Activated naive CD8-positive, alpha-beta T cell (primary cell): Measurements from ENCODE around the gene KLHL26.

Source experiments
- H3K27ac Mint-ChIP-seq: one replicate; pipeline ENCODE4 v1.8.0; 2021; ENCODE audit warnings: mixed read lengths
- H3K27me3 Mint-ChIP-seq: one replicate; pipeline ENCODE4 v1.8.0; 2021; ENCODE audit warnings: mixed read lengths
- H3K36me3 Mint-ChIP-seq: one replicate; pipeline ENCODE4 v1.8.0; 2021; ENCODE audit warnings: mixed read lengths
- H3K4me1 Mint-ChIP-seq: one replicate; pipeline ENCODE4 v1.8.0; 2021; ENCODE audit warnings: low read depth, mixed read lengths
- H3K4me3 Mint-ChIP-seq: one replicate; pipeline ENCODE4 v1.8.0; 2021; ENCODE audit warnings: mild to moderate bottlenecking, mixed read lengths
- H3K9me3 Mint-ChIP-seq: one replicate; pipeline ENCODE4 v1.8.0; 2021; ENCODE audit warnings: low read depth, mixed read lengths

Gene KLHL26

DNA sequence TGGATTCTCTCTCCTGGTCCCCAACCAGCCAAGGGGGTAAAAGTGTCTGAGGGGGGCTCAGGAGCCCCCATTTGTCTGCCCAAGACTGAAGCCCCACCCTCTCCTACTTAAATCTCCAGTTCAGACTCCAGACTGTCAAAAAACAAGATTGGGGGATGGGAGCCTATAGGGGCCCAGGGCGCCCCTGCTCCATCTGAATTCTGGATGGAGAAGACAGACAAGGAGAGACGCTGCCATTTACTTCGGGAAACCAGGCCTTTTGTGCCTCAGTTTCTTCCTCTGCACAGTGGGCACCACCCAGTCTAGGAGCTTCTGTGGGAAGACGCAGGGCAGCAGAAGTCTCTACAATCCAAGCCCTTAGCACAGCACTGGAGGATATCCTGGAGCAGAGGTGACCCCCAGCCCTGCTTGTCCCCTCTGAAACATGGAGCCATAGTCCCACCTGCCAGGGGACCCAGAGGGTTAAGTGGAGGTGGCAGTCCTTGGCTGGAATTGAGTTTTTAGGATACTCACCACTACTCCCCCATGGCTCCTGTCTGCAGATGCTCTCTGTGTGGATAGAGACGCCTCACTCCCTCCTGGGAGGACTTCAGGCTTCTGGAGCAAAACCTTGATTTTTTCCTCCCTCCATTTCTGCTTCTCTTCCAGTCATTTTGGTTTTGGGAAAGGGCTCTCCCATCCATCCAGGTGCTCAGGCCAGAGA lies 28.6 kb upstream of the KLHL26 start:
- no peaks in the 10 kb centered on the region for H3K36me3 Mint-ChIP-seq
- H3K4me1 Mint-ChIP-seq: peaks cover 26% of the 10 kb centered on the region
- H3K4me3 Mint-ChIP-seq: peak overlapping the region; percentile 51
- peaks cover 24% of the 10 kb centered on the region for H3K27me3 Mint-ChIP-seq
- H3K9me3 Mint-ChIP-seq: no peaks in the 10 kb centered on the region
- no peak overlapping the region for H3K27ac Mint-ChIP-seq

GRCh38 chr19:18608805-18609716 lies 27.8 kb upstream of the KLHL26 start:
- no peak overlapping the region for H3K27ac Mint-ChIP-seq
- no peaks in the 10 kb centered on the region for H3K9me3 Mint-ChIP-seq
- H3K36me3 Mint-ChIP-seq: no peaks in the 10 kb centered on the region
- H3K27me3 Mint-ChIP-seq: peaks cover 26% of the 10 kb centered on the region
- peak overlapping the region; percentile 51 for H3K4me3 Mint-ChIP-seq
- peaks cover 28% of the 10 kb centered on the region for H3K4me1 Mint-ChIP-seq

- Mint-ChIP-seq H3K27me3 (peaks cover 29% of the 10 kb centered on the region), H3K36me3 (no peaks in the 10 kb centered on the region), H3K4me1 (peaks cover 31% of the 10 kb centered on the region), H3K4me3 (no peak overlapping the region), H3K27ac (no peak overlapping the region), H3K9me3 (no peaks in the 10 kb centered on the region)
Observed at GRCh38 chr19:18609717-18610051, 27.1 kb upstream of the KLHL26 start.

GRCh38 chr19:18610245-18610555 lies 26.6 kb upstream of the KLHL26 start:
- no peaks in the 10 kb centered on the region for H3K9me3 Mint-ChIP-seq
- H3K27me3 Mint-ChIP-seq: peaks cover 31% of the 10 kb centered on the region
- no peak overlapping the region for H3K4me3 Mint-ChIP-seq

GRCh38 chr19:18610556-18611326 lies 26.1 kb upstream of the KLHL26 start:
- Mint-ChIP-seq H3K4me1 (peaks cover 27% of the 10 kb centered on the region), H3K9me3 (no peaks in the 10 kb centered on the region), H3K27ac (no peak overlapping the region), H3K36me3 (no peaks in the 10 kb centered on the region), H3K4me3 (peak overlapping the region; percentile 79), H3K27me3 (peaks cover 29% of the 10 kb centered on the region)

More at GRCh38 chr19:18610245-18610555, 26.6 kb upstream of the KLHL26 start:
- H3K4me1 Mint-ChIP-seq: peaks cover 31% of the 10 kb centered on the region
- H3K36me3 Mint-ChIP-seq: no peaks in the 10 kb centered on the region
- no peak overlapping the region for H3K27ac Mint-ChIP-seq

DNA sequence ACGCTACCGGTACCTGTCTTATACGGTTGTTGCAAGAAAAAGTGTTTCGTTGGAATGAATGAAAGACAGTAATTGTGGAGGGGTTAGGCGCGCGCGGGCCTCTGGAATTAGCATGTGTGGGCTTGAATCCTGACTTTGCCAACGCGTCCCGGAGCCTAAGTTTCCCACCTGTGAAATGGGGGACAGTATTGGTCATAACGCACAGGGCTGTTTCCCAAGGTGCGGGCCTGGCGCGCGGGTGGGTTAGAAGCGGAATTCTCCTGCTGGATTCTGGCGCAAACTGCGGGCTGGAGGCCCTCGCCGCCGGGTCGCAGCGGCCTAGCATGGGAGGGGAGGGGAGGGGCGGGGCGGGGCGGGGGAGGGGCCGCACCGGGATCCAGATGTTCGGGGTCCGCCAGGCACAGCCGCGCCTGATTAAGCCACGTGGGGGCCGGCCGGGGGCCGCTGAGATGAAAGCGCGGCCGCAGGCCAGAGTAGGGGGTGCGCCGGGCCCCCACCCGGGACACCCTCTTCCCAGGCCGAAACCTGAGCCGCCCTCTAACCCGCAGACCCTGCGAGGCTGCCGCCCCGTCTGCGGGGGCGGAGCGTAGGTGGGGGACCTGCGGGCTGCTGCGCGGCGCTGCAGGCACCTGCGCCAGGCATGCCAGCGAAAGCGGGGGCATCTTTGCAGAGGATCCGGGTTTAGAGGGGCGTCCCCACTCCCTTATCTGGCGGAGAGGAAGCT lies 25.3 kb upstream of the KLHL26 start:
- no peaks in the 10 kb centered on the region for H3K36me3 Mint-ChIP-seq
- peak overlapping the region; percentile 82 for H3K4me3 Mint-ChIP-seq
- no peaks in the 10 kb centered on the region for H3K9me3 Mint-ChIP-seq

DNA sequence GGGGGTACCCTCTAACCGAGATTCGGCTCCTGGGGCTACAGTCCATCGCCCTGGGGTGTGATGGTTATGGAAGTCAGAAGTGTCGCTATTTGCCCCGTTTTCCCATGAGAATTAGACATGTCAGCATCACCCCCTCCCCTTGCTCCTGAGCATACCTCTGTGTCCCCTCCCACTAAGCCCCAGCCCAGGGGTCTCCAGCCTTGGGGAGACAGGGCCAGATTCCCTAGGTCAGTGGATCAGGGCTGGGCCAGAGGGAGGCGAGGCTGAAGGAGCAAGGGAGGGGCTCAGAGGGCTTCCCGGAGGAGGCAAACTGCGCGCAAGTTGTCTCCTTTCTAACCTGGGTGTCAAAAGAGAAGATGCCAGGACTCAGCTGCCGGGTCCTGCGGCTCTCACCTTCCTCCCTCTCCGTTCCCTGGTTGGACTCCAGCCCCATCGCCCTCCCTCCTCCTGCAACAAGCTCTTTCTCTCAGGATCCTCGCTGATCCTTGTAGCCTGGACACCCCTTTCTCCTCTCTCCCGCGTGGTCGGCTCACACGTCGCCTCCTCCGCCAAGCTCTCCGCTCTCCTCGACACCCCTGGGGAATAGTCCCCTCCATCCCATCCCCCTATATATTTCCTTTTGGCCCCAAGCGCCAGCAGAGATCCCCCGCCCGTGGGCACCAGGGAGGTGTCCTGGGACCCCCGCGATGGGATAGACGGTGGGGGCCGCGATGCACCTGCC lies 24.6 kb upstream of the KLHL26 start:
- no peak overlapping the region for H3K27ac Mint-ChIP-seq
- no peaks in the 10 kb centered on the region for H3K9me3 Mint-ChIP-seq
- H3K36me3 Mint-ChIP-seq: no peaks in the 10 kb centered on the region
- peaks cover 27% of the 10 kb centered on the region for H3K4me1 Mint-ChIP-seq
- H3K27me3 Mint-ChIP-seq: peaks cover 29% of the 10 kb centered on the region
- H3K4me3 Mint-ChIP-seq: peak overlapping the region; percentile 82

More for the DNA sequence above, 25.3 kb upstream of the KLHL26 start:
- H3K4me1 Mint-ChIP-seq: peaks cover 27% of the 10 kb centered on the region
- no peak overlapping the region for H3K27ac Mint-ChIP-seq
- H3K27me3 Mint-ChIP-seq: peaks cover 29% of the 10 kb centered on the region

DNA sequence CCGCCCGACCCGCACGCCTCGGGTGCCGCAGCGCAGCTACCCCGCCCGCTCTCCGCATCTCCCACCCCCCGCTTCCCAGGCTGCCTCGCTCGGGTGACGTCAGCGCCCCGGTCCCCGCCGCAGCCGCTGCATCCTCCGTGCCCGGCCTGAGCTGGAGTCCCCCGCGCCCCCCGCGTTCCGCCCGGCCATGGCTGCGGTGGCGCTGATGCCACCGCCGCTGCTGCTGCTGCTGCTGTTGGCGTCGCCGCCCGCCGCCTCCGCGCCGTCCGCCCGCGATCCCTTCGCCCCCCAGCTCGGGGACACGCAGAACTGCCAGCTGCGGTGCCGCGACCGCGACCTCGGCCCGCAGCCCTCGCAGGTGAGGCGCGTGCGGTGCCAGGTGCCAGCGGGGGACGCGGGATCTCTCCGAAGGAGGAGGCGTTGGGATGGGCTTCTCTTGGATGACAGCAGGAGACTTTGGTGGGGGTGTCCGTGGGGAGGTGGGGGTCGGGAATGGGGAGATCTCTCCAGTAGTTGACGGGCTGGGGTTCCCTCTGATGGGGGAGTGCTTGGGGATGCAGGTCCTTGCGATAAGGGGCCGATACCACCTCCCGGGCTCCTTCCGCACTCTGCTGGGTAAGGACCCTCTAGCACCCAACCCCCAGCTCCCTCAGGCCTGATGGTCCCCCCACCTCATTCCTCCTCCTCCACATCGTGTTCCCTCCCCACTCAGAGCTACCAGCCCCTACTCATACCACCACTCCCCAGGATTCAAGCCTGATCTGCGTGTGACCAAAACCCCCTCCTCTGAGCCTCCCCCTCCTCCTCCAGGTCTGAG lies 23.8 kb upstream of the KLHL26 start, which contains the start of gene TMEM59L:
Gene TMEM59L (plus strand): TSS at position 99 of the 817 bp plus-strand sequence. CDS start 89 bp downstream, at position 188.
- Mint-ChIP-seq H3K9me3 (no peaks in the 10 kb centered on the region), H3K36me3 (no peaks in the 10 kb centered on the region), H3K27ac (no peak within 1 kb of the TSS), H3K4me1 (peaks cover 27% of the 10 kb centered on the region), H3K27me3 (peaks cover 33% of the 10 kb centered on the region), H3K4me3 (peak within 1 kb of the TSS; percentile 82)

DNA sequence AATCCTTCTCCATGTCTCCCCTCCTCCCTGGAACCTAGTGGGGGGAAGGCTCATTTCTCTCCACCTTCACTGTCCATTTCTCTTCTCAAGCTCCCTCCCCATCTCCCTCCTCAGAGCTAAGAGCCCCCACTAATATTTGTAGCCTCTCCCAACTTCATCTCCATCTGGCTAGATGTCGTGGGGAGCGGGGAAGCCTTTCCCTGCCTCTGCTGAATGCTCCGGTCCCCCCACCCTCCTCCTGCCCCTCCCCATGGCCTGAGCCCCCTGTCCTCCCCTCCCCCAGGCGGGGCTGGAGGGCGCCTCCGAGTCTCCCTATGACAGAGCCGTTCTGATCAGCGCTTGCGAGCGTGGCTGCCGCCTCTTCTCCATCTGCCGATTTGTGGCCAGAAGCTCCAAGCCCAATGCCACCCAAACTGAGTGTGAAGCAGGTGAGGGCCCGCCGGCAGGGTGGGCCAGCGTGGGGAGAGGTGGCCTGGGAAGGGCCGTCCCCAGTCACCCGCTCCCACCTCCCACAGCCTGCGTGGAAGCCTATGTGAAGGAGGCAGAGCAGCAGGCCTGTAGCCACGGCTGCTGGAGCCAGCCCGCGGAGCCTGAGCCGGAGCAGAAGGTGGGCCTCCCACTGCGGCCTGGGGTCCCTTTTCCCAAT lies 23.1 kb upstream of the KLHL26 start:
- H3K9me3 Mint-ChIP-seq: no peaks in the 10 kb centered on the region
- peak overlapping the region; percentile 75 for H3K4me3 Mint-ChIP-seq
- H3K27ac Mint-ChIP-seq: no peak overlapping the region
- H3K4me1 Mint-ChIP-seq: peaks cover 24% of the 10 kb centered on the region
- no peaks in the 10 kb centered on the region for H3K36me3 Mint-ChIP-seq
- peaks cover 31% of the 10 kb centered on the region for H3K27me3 Mint-ChIP-seq

- peaks cover 20% of the 10 kb centered on the region for H3K27me3 Mint-ChIP-seq
- H3K36me3 Mint-ChIP-seq: no peaks in the 10 kb centered on the region
- no peak overlapping the region for H3K27ac Mint-ChIP-seq
Observed at GRCh38 chr19:18616023-18616422, 20.8 kb upstream of the KLHL26 start.

DNA sequence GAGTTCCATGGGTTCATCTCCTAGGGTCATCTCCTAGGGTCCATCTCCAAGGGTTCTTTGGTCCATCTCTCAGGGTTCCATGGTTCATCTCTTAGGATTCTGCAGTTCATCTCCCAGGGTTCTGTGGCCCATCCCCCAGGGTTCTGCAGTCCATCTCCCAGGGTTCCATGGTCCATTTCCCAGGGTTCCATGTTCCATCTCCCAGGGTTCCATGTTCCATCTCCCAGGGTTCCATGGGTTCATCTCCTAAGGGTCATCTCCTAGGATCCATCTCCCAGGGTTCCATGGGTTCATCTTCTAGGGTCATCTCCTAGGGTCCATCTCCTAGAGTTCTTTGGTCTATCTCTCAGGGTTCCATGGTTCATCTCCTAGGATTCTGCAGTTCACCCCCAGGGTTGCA lies 19.3 kb upstream of the KLHL26 start:
- Mint-ChIP-seq H3K36me3 (no peaks in the 10 kb centered on the region), H3K27me3 (peaks cover 14% of the 10 kb centered on the region)

More at GRCh38 chr19:18616023-18616422, 20.8 kb upstream of the KLHL26 start:
- H3K4me3 Mint-ChIP-seq: no peak overlapping the region
- peaks cover 18% of the 10 kb centered on the region for H3K4me1 Mint-ChIP-seq
- no peaks in the 10 kb centered on the region for H3K9me3 Mint-ChIP-seq

GRCh38 chr19:18618236-18618635 lies 18.6 kb upstream of the KLHL26 start:
- Mint-ChIP-seq H3K4me3 (no peak overlapping the region), H3K36me3 (no peaks in the 10 kb centered on the region), H3K27ac (no peak overlapping the region), H3K27me3 (peaks cover 14% of the 10 kb centered on the region), H3K9me3 (no peaks in the 10 kb centered on the region), H3K4me1 (peaks cover 6% of the 10 kb centered on the region)

More for the DNA sequence above, 19.3 kb upstream of the KLHL26 start:
- Mint-ChIP-seq H3K9me3 (no peaks in the 10 kb centered on the region), H3K4me1 (peaks cover 7% of the 10 kb centered on the region), H3K27ac (no peak overlapping the region), H3K4me3 (no peak overlapping the region)

GRCh38 chr19:18620311-18620710 lies 16.5 kb upstream of the KLHL26 start:
- no peaks in the 10 kb centered on the region for H3K36me3 Mint-ChIP-seq
- no peaks in the 10 kb centered on the region for H3K9me3 Mint-ChIP-seq
- no peak overlapping the region for H3K4me3 Mint-ChIP-seq
- H3K27me3 Mint-ChIP-seq: peaks cover 5% of the 10 kb centered on the region
- no peaks in the 10 kb centered on the region for H3K4me1 Mint-ChIP-seq
- H3K27ac Mint-ChIP-seq: no peak overlapping the region
